ENCODE data around the gene VDAC1.

The VDAC1 gene, protein sequence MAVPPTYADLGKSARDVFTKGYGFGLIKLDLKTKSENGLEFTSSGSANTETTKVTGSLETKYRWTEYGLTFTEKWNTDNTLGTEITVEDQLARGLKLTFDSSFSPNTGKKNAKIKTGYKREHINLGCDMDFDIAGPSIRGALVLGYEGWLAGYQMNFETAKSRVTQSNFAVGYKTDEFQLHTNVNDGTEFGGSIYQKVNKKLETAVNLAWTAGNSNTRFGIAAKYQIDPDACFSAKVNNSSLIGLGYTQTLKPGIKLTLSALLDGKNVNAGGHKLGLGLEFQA

GRCh38 chr5:134004626-134005416 lies at the start of gene VDAC1:
TSS of gene VDAC1 (minus strand) at chr5:134004975. CDS start at chr5:133993012, 11,963 bp downstream.
- H3K9me3 ChIP-seq (ENCODE audit: control insufficient read depth, insufficient read depth, low read length): no peaks in the 10 kb centered on the region
- peaks cover 32% of the 10 kb centered on the region for H3K4me1 ChIP-seq (ENCODE audit: control insufficient read depth, insufficient read depth, low read length)
- no peaks in the 10 kb centered on the region for H3K27me3 ChIP-seq (ENCODE audit: control insufficient read depth, insufficient read depth, low read length)

DNA sequence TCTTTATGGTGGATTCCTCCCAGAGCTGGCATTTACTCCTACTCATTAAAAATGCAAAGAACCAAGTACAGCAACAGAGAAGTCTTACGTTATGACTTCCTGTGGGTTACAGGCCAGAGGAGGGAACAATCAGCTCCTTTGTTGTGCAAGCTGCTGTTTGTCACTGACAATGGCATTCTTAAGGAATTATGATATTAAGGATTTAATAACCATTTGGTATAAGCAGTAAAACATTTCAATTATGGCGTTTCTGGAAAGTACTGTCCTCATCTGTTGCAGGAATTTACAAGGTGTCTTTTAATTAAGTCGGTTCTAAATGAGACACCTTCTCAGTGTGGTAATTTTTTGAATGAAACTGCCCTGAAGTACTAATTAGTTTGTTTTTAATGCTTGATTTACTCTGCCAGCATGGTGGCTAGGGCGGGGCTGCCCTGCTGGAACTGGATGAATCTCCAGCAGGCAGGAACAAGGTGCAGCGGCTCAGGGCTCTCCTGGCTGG lies 49.1 kb upstream of the VDAC1 start:
- Histone ChIP-seq H3K9me3 (ENCODE audit: control insufficient read depth, insufficient read depth, low read length) (no peaks in the 10 kb centered on the region), H3K27me3 (ENCODE audit: control insufficient read depth, insufficient read depth, low read length) (no peaks in the 10 kb centered on the region; the same call in 1 of the 2 replicates), H3K4me1 (ENCODE audit: control insufficient read depth, insufficient read depth, low read length) (peaks cover 34% of the 10 kb centered on the region), H3K4me3 (ENCODE audit: low read depth, low read length) (no peak overlapping the region), H3K27ac (ENCODE audit: low read depth, low read length) (peak overlapping the region; percentile 85), H3K9ac (ENCODE audit: low read depth, low read length) (no peak overlapping the region), H3K36me3 (ENCODE audit: control insufficient read depth, insufficient read depth, low read length) (no peaks in the 10 kb centered on the region)

More at GRCh38 chr5:134004626-134005416, at the start of gene VDAC1:
- peak within 1 kb of the TSS; percentile 85 for H3K9ac ChIP-seq (ENCODE audit: low read depth, low read length)
- H3K36me3 ChIP-seq (ENCODE audit: control insufficient read depth, insufficient read depth, low read length): peaks cover 18% of the 10 kb centered on the region; the same call in 1 of the 2 replicates
- peak within 1 kb of the TSS; percentile 92 for H3K4me3 ChIP-seq (ENCODE audit: low read depth, low read length)
- peak within 1 kb of the TSS; percentile 79 for H3K27ac ChIP-seq (ENCODE audit: low read depth, low read length)

- peak overlapping the region; percentile 85 for H3K27ac ChIP-seq (ENCODE audit: low read depth, low read length)
- no peak overlapping the region for H3K4me3 ChIP-seq (ENCODE audit: low read depth, low read length)
- H3K4me1 ChIP-seq (ENCODE audit: control insufficient read depth, insufficient read depth, low read length): peaks cover 34% of the 10 kb centered on the region
- H3K9ac ChIP-seq (ENCODE audit: low read depth, low read length): 0 out of 2 replicates have a peak overlapping the region, but pooled peaks have one; percentile 2
- no peaks in the 10 kb centered on the region for H3K36me3 ChIP-seq (ENCODE audit: control insufficient read depth, insufficient read depth, low read length)
- H3K27me3 ChIP-seq (ENCODE audit: control insufficient read depth, insufficient read depth, low read length): no peaks in the 10 kb centered on the region; the same call in 1 of the 2 replicates
- H3K9me3 ChIP-seq (ENCODE audit: control insufficient read depth, insufficient read depth, low read length): no peaks in the 10 kb centered on the region
Measured at GRCh38 chr5:134053314-134053839, 48.6 kb upstream of the VDAC1 start.

DNA sequence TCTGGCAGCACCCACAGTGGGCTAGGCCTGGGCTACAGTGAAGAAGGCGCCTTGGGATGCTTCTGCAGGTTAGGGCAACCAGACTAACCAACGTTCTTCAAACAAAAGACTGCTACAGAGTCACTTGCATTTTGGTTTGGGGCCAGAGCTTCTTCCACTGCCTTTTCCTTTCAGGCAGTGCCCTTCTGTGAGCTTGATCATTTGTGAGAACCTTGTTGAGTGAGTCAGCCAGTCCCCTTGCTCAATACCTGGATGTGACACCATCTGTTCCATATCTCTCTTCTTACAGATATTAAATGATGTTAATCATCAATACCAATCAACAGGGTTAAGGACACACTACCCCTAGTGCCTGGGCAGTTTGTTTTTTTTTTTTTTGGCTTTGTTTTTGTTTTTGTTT lies 46.5 kb upstream of the VDAC1 start:
- H3K4me3 ChIP-seq (ENCODE audit: low read depth, low read length): no peak overlapping the region
- peaks cover 47% of the 10 kb centered on the region for H3K4me1 ChIP-seq (ENCODE audit: control insufficient read depth, insufficient read depth, low read length)
- H3K36me3 ChIP-seq (ENCODE audit: control insufficient read depth, insufficient read depth, low read length): no peaks in the 10 kb centered on the region
- H3K27ac ChIP-seq (ENCODE audit: low read depth, low read length): no peak overlapping the region
- H3K9me3 ChIP-seq (ENCODE audit: control insufficient read depth, insufficient read depth, low read length): no peaks in the 10 kb centered on the region
- no peak overlapping the region for H3K9ac ChIP-seq (ENCODE audit: low read depth, low read length)
- no peaks in the 10 kb centered on the region; the same call in 1 of the 2 replicates for H3K27me3 ChIP-seq (ENCODE audit: control insufficient read depth, insufficient read depth, low read length)

- Histone ChIP-seq H3K36me3 (ENCODE audit: control insufficient read depth, insufficient read depth, low read length) (no peaks in the 10 kb centered on the region), H3K4me1 (ENCODE audit: control insufficient read depth, insufficient read depth, low read length) (peaks cover 42% of the 10 kb centered on the region), H3K27me3 (ENCODE audit: control insufficient read depth, insufficient read depth, low read length) (no peaks in the 10 kb centered on the region; the same call in 1 of the 2 replicates), H3K4me3 (ENCODE audit: low read depth, low read length) (no peak overlapping the region), H3K27ac (ENCODE audit: low read depth, low read length) (no peak overlapping the region), H3K9ac (ENCODE audit: low read depth, low read length) (no peak overlapping the region), H3K9me3 (ENCODE audit: control insufficient read depth, insufficient read depth, low read length) (no peaks in the 10 kb centered on the region)
Measured at GRCh38 chr5:134048864-134049263, 44.1 kb upstream of the VDAC1 start.

GRCh38 chr5:134047687-134048056 lies 42.9 kb upstream of the VDAC1 start:
- no peaks in the 10 kb centered on the region for H3K36me3 ChIP-seq (ENCODE audit: control insufficient read depth, insufficient read depth, low read length)
- peaks cover 33% of the 10 kb centered on the region for H3K4me1 ChIP-seq (ENCODE audit: control insufficient read depth, insufficient read depth, low read length)
- H3K27ac ChIP-seq (ENCODE audit: low read depth, low read length): peak overlapping the region; percentile 53
- no peaks in the 10 kb centered on the region; the same call in 1 of the 2 replicates for H3K27me3 ChIP-seq (ENCODE audit: control insufficient read depth, insufficient read depth, low read length)
- no peaks in the 10 kb centered on the region for H3K9me3 ChIP-seq (ENCODE audit: control insufficient read depth, insufficient read depth, low read length)
- H3K4me3 ChIP-seq (ENCODE audit: low read depth, low read length): no peak overlapping the region
- no peak overlapping the region for H3K9ac ChIP-seq (ENCODE audit: low read depth, low read length)

GRCh38 chr5:134046801-134047686 lies 42.3 kb upstream of the VDAC1 start:
- no peaks in the 10 kb centered on the region for H3K36me3 ChIP-seq (ENCODE audit: control insufficient read depth, insufficient read depth, low read length)
- no peak overlapping the region for H3K9ac ChIP-seq (ENCODE audit: low read depth, low read length)
- H3K27ac ChIP-seq (ENCODE audit: low read depth, low read length): peak overlapping the region; percentile 53
- H3K4me3 ChIP-seq (ENCODE audit: low read depth, low read length): no peak overlapping the region
- H3K4me1 ChIP-seq (ENCODE audit: control insufficient read depth, insufficient read depth, low read length): peaks cover 27% of the 10 kb centered on the region
- H3K9me3 ChIP-seq (ENCODE audit: control insufficient read depth, insufficient read depth, low read length): no peaks in the 10 kb centered on the region
- H3K27me3 ChIP-seq (ENCODE audit: control insufficient read depth, insufficient read depth, low read length): no peaks in the 10 kb centered on the region; the same call in 1 of the 2 replicates

DNA sequence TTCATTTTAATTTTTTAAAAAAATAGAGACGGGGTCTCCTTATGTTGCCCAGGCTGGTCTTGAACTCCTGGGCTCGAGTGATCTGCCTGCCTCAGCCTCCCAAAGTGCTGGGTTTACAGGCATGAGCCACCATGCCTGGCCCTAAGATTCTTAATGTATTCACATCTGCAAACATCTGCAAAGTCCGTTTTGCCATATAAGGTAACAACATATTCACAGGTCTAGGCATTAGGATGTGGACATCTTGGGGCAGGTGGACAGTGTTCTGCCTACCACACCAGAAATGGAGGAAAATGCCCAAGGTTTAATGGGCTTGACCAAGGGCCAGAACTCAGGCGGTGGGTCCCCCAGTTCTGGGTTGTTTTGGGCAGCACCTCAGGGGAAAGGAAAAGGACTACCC lies 41.6 kb upstream of the VDAC1 start:
- H3K9ac ChIP-seq (ENCODE audit: low read depth, low read length): no peak overlapping the region
- no peaks in the 10 kb centered on the region for H3K9me3 ChIP-seq (ENCODE audit: control insufficient read depth, insufficient read depth, low read length)
- H3K4me1 ChIP-seq (ENCODE audit: control insufficient read depth, insufficient read depth, low read length): peaks cover 27% of the 10 kb centered on the region
- no peaks in the 10 kb centered on the region; the same call in 1 of the 2 replicates for H3K27me3 ChIP-seq (ENCODE audit: control insufficient read depth, insufficient read depth, low read length)
- no peaks in the 10 kb centered on the region for H3K36me3 ChIP-seq (ENCODE audit: control insufficient read depth, insufficient read depth, low read length)
- no peak overlapping the region for H3K4me3 ChIP-seq (ENCODE audit: low read depth, low read length)
- no peak overlapping the region for H3K27ac ChIP-seq (ENCODE audit: low read depth, low read length)

- no peak overlapping the region for H3K4me3 ChIP-seq (ENCODE audit: low read depth, low read length)
- H3K9me3 ChIP-seq (ENCODE audit: control insufficient read depth, insufficient read depth, low read length): no peaks in the 10 kb centered on the region
- H3K27me3 ChIP-seq (ENCODE audit: control insufficient read depth, insufficient read depth, low read length): no peaks in the 10 kb centered on the region; the same call in 1 of the 2 replicates
- peaks cover 16% of the 10 kb centered on the region for H3K4me1 ChIP-seq (ENCODE audit: control insufficient read depth, insufficient read depth, low read length)
- H3K27ac ChIP-seq (ENCODE audit: low read depth, low read length): no peak overlapping the region
- H3K36me3 ChIP-seq (ENCODE audit: control insufficient read depth, insufficient read depth, low read length): no peaks in the 10 kb centered on the region
- H3K9ac ChIP-seq (ENCODE audit: low read depth, low read length): no peak overlapping the region
Measured at GRCh38 chr5:134043793-134044792, 39.3 kb upstream of the VDAC1 start.

Data from HUES48 (cell line).